GM23338 (cell line): ENCODE data around the gene TTC6.

Experiments
- CREB1 ChIP-seq: fragments of 250-450 bp; sonication (Bioruptor Pico); IDR thresholded peaks from 2 replicates; pipeline ENCODE4 v1.5.0; 2020; ENCODE audit warnings: low read depth, mild to moderate bottlenecking, moderate library complexity
- CTCF ChIP-seq, 2 experiments: fragments of 200-600 bp in 1 of 2; sonication (generic) in 1 of 2; conservative IDR thresholded peaks; 2 replicates each; pipeline versions ENCODE4 v1.5.1 to v1.6.1; 2016 to 2017; ENCODE audit warnings: antibody characterized with exemption in 2 of 2, low read depth in 2 of 2, mild to moderate bottlenecking in 2 of 2, moderate library complexity in 1 of 2
- EZH2 ChIP-seq: fragments of 200-600 bp; sonication (generic); IDR thresholded peaks from one replicate; pipeline ENCODE4 v1.8.0; 2017; ENCODE audit warnings: antibody characterized with exemption, mild to moderate bottlenecking, low read depth; ENCODE audit not compliant: unreplicated experiment
- EZH2phosphoT487 ChIP-seq: fragments of 200-600 bp; sonication (generic); IDR thresholded peaks from one replicate; pipeline ENCODE4 v1.8.1; 2018; ENCODE audit warnings: antibody characterized with exemption; ENCODE audit not compliant: unreplicated experiment
- POLR2AphosphoS5 ChIP-seq: IDR thresholded peaks from 2 replicates; pipeline ENCODE4 v1.6.1; 2016; ENCODE audit warnings: antibody characterized with exemption, low read depth
- REST ChIP-seq: IDR thresholded peaks from one replicate; pipeline ENCODE4 v1.6.1; 2018; ENCODE audit warnings: antibody characterized with exemption; ENCODE audit not compliant: unreplicated experiment
- ZNF114 ChIP-seq: fragments of 250-450 bp; sonication (Bioruptor Pico); IDR thresholded peaks from 2 replicates; pipeline ENCODE4 v1.5.0; 2020; ENCODE audit warnings: mild to moderate bottlenecking, moderate library complexity

GRCh38 chr14:37558740-37559139, 36.7 kb upstream of the TTC6 start:
- TF ChIP-seq POLR2AphosphoS5 (no peak), CTCF (conservative IDR thresholded peaks at IDR 0.05; ENCODE audit: low read depth in 2 of 2) (no peak), REST (no peak), CREB1 (CRISPR knock-in tag) (no peak), EZH2phosphoT487 (no peak), EZH2 (no peak), ZNF114 (CRISPR knock-in tag) (no peak)
